SK-N-MC (cell line): ENCODE results near the gene DHX9.

ENCODE experiments used
- EZH2 ChIP-seq: fragments of 200-600 bp; sonication (generic); IDR thresholded peaks from one replicate; pipeline ENCODE4 v1.6.1; 2017; ENCODE audit warnings: antibody characterized with exemption
- POLR2AphosphoS5 ChIP-seq: IDR thresholded peaks from 2 replicates; pipeline ENCODE4 v1.6.1; 2012; ENCODE audit warnings: mild to moderate bottlenecking, low read depth, low read length, borderline replicate concordance

DNA sequence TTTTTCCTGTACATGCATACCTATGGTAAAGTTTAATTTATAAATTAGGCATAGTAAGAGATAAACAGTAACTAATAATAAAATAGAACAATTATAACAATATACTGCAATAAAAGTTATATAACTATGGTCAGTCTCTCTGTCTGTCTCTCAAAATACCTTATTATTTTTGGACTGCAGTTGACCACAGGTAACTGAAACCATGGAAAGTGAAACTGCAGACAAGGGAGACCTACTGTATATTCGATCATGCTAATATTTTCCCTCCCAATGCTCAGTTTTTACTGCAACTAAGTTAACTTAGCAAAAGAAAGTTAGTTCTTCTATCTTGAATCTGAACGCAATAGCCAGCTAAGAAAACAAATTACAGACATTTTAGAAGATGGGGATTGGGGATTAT is 12.3 kb upstream of the DHX9 start:
- TF ChIP-seq POLR2AphosphoS5: no peak
- no peak for TF ChIP-seq EZH2
